A673 (cell line): ENCODE results near the gene MCM5. TPM values are rescaled to one million over a fixed set of nuclear protein-coding genes. Genes with fewer than 3 reads are reported as not detected.
"Not testable (repeated sequence)": the region's sequence is repeated elsewhere in the genome, so short reads cannot be mapped to it uniquely, and the experiment has no call there.

Experiments
- BruUV-seq: library from RNA; stranded (reverse); fragments of 400-500 nt; replicated peaks from 2 replicates; lab custom pipeline; 2021; lab: Mats Ljungman, UMichigan
- CTCF ChIA-PET: fragments of 300-600 bp; sonication (Branson Sonifier 250); formaldehyde crosslinking; loops from one replicate; lab custom pipeline; 2022; ENCODE audit warnings: antibody characterized with exemption; lab: Charles Lee
- POLR2A ChIA-PET: fragments of 300-600 bp; sonication (Branson Sonifier 250); formaldehyde crosslinking; loops from one replicate; lab custom pipeline; 2022; ENCODE audit warnings: antibody characterized with exemption; ENCODE audit not compliant: low non-redundant PET; lab: Charles Lee
- DNase-seq: peaks from one replicate; pipeline ENCODE4 v3.0.0-alpha.2; 2015; ENCODE audit warnings: low spot score
- H3K27ac ChIP-seq: fragments of 200-600 bp; sonication (generic); 2 replicates; pipeline ENCODE4 v1.5.1; 2016; ENCODE audit warnings: mixed run types, low read depth, mild to moderate bottlenecking, mixed read lengths, antibody characterized with exemption, low read length; ENCODE audit not compliant: poor library complexity, severe bottlenecking
- H3K27me3 ChIP-seq: fragments of 200-600 bp; sonication (generic); replicated peaks from 2 replicates; pipeline ENCODE4 v1.6.1; 2017; ENCODE audit warnings: mixed run types, low read depth, mild to moderate bottlenecking, mixed read lengths, antibody characterized with exemption, low read length; ENCODE audit not compliant: insufficient read depth, poor library complexity
- H3K36me3 ChIP-seq: fragments of 200-600 bp; sonication (generic); 2 replicates; pipeline ENCODE4 v1.6.1; 2016; ENCODE audit warnings: mixed run types, mild to moderate bottlenecking, mixed read lengths, antibody characterized with exemption, low read length; ENCODE audit not compliant: insufficient read depth, poor library complexity, severe bottlenecking
- H3K4me1 ChIP-seq: fragments of 200-600 bp; sonication (generic); 2 replicates; pipeline ENCODE4 v1.6.1; 2017; ENCODE audit warnings: mixed run types, mild to moderate bottlenecking, mixed read lengths, antibody characterized with exemption, low read length; ENCODE audit not compliant: insufficient read depth, poor library complexity, severe bottlenecking
- H3K4me3 ChIP-seq: fragments of 200-600 bp; sonication (generic); 2 replicates; pipeline ENCODE4 v1.5.1; 2016; ENCODE audit warnings: low read depth, mixed run types, mild to moderate bottlenecking, mixed read lengths, low read length; ENCODE audit not compliant: poor library complexity, severe bottlenecking
- H3K9me3 ChIP-seq: fragments of 200-600 bp; sonication (generic); 2 replicates; pipeline ENCODE4 v1.6.1; 2016; ENCODE audit warnings: mixed run types, low read depth, mild to moderate bottlenecking, mixed read lengths, antibody characterized with exemption, low read length; ENCODE audit not compliant: poor library complexity, severe bottlenecking
- CTCF ChIP-seq: fragments of 300-800, 200-600 bp; sonication (generic); conservative IDR thresholded peaks from 2 replicates; pipeline ENCODE4 v1.5.1; 2017; ENCODE audit warnings: low read depth, mild to moderate bottlenecking, antibody characterized with exemption, low read length, moderate library complexity, mixed read lengths
- EZH2 ChIP-seq: fragments of 200-600 bp; sonication (generic); IDR thresholded peaks from 2 replicates; pipeline ENCODE4 v1.6.1; 2017; ENCODE audit warnings: borderline replicate concordance, low read depth, mild to moderate bottlenecking, mixed read lengths, antibody characterized with exemption, low read length; ENCODE audit not compliant: poor library complexity, severe bottlenecking
- intact Hi-C: fragments of 100-400 bp; cut with micrococcal nuclease; formaldehyde crosslinking; loops from one replicate; pipeline ENCODE4 v1.10.0; 2022; ENCODE audit not compliant: unreplicated experiment
- total RNA-seq: library from RNA; stranded (reverse); gene quantifications from 2 replicates; pipeline ENCODE4 v1.2.3, GENCODE V29; 2021

MCM5 gene
- total RNA-seq, 1 experiment from 2014 or later = 245 TPM

GRCh38 chr22:35459423-35459894 is 59.5 kb downstream of the MCM5 start:
- no peak for TF ChIP-seq CTCF
- TF ChIP-seq EZH2 = no peak
- no peak overlapping the region for H3K4me3 ChIP-seq
- H3K27ac ChIP-seq = no peak overlapping the region
- no peaks in the 10 kb centered on the region for H3K9me3 ChIP-seq
- BruUV-seq = no TSS peak
- DNase-seq = no peak
- ChIA-PET CTCF (no interaction called here), POLR2A (no interaction called here)
- no peaks in the 10 kb centered on the region for H3K36me3 ChIP-seq
- H3K4me1 ChIP-seq = peaks cover 21% of the 10 kb centered on the region
- intact Hi-C loops = loop anchor here (5.0 kb wide), 2 partner anchors 103 to 107 kb away; no protein-coding TSS in a partner anchor
- H3K27me3 ChIP-seq = no peaks in the 10 kb centered on the region

- CTCF ChIA-PET, H3K4me3 ChIP-seq, H3K36me3 ChIP-seq, H3K9me3 ChIP-seq, H3K27ac ChIP-seq, POLR2A ChIA-PET, H3K27me3 ChIP-seq, BruUV-seq, DNase-seq: not testable (repeated sequence)
- H3K4me1 ChIP-seq = peaks cover 21% of the 10 kb centered on the region
- intact Hi-C loops = loop anchor here (5.0 kb wide), 2 partner anchors 102 to 108 kb away; no protein-coding TSS in a partner anchor
Measured at GRCh38 chr22:35459976-35460375, 60.0 kb downstream of the MCM5 start.

GRCh38 chr22:35460688-35461087 is 60.7 kb downstream of the MCM5 start:
- intact Hi-C loops = no loop called here
- POLR2A ChIA-PET = no interaction called here
- Histone ChIP-seq H3K4me3 (no peak overlapping the region), H3K4me1 (peaks cover 21% of the 10 kb centered on the region), H3K27ac (no peak overlapping the region), H3K36me3 (no peaks in the 10 kb centered on the region), H3K9me3 (no peaks in the 10 kb centered on the region), H3K27me3 (no peaks in the 10 kb centered on the region)
- BruUV-seq = no TSS peak
- TF ChIP-seq CTCF = no peak
- TF ChIP-seq EZH2 = no peak
- CTCF ChIA-PET = no interaction called here
- DNase-seq = no peak

GRCh38 chr22:35462498-35463230 is 62.7 kb downstream of the MCM5 start:
- ChIA-PET CTCF (no interaction called here), POLR2A (no interaction called here)
- Histone ChIP-seq H3K36me3 (no peaks in the 10 kb centered on the region), H3K4me3 (no peak overlapping the region), H3K9me3 (no peaks in the 10 kb centered on the region), H3K27ac (no peak overlapping the region), H3K4me1 (peaks cover 19% of the 10 kb centered on the region), H3K27me3 (no peaks in the 10 kb centered on the region)
- TF ChIP-seq EZH2 (no peak), CTCF (no peak)
- intact Hi-C loops = no loop called here
- BruUV-seq = no TSS peak
- no peak for DNase-seq
